Left ventricle myocardium inferior (tissue), 1 donor: ENCODE data around the gene IBA57. TPM values are rescaled to one million over a fixed set of nuclear protein-coding genes. Genes with fewer than 3 reads are reported as not detected.

Source experiments
- DNase-seq: peaks from one replicate; pipeline ENCODE4 v3.0.0-alpha.2; 2020
- H3K27ac ChIP-seq: fragments of 200-600 bp; replicated peaks from 2 replicates; pipeline ENCODE4 v1.8.0; 2021
- H3K27me3 ChIP-seq: fragments of 200-600 bp; 2 replicates; pipeline ENCODE4 v1.8.0; 2021; ENCODE audit warnings: low read depth
- H3K36me3 ChIP-seq: fragments of 200-600 bp; 2 replicates; pipeline ENCODE4 v1.8.0; 2021
- H3K4me1 ChIP-seq: fragments of 200-600 bp; 2 replicates; pipeline ENCODE4 v1.8.0; 2021
- H3K4me3 ChIP-seq: fragments of 200-600 bp; 2 replicates; pipeline ENCODE4 v1.8.0; 2021; ENCODE audit warnings: mild to moderate bottlenecking, moderate library complexity
- H3K9me3 ChIP-seq: fragments of 200-600 bp; replicated peaks from 2 replicates; pipeline ENCODE4 v1.8.0; 2021
- intact Hi-C: fragments of 100-400 bp; cut with micrococcal nuclease; formaldehyde crosslinking; loops from one replicate; pipeline ENCODE4 v1.11.0; 2022
- total RNA-seq: library from RNA; stranded (reverse); fragmentation: NEBNext Ultra II Directional; extraction: Animal tissue kit (Norgen Biotek cat#: 25700); gene quantifications from one replicate; pipeline ENCODE4 v1.2.1, GENCODE V29; 2021
- TF ChIP-seq, protein P1 (sequence below): fragments of 200-600 bp; IDR thresholded peaks from 2 replicates; pipeline ENCODE4 v1.8.0; 2021; ENCODE audit warnings: antibody characterized with exemption, mild to moderate bottlenecking, borderline replicate concordance
- donor health status: DM: no; HTN: yes; CAD: no; lungs with severe emphysema.

The IBA57 gene
- total RNA-seq, 1 donor from 2014 or later = 15.0 TPM

DNA sequence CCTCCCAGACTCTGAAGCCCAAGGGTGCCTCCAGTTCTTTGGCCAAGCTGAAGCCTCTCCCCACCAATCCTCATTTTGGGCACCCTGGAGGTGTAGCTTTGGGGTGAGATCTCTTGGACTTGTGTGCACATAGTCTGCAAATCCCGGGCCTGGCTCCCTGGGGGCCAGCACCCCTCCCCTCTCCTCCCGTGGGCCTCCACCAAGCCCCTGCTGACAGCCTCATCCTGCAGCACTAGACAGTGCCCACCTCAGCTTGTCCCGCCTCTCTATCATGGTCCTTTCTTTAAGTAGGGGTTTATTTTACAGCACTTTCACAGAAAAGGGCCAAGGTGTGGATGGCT, 12.7 kb upstream of the IBA57 start:
- no peak overlapping the region for H3K27ac ChIP-seq
- H3K4me1 ChIP-seq = peaks cover 46% of the 10 kb centered on the region
- peak; percentile 12 for DNase-seq
- H3K36me3 ChIP-seq = peaks cover 11% of the 10 kb centered on the region
- H3K27me3 ChIP-seq = no peaks in the 10 kb centered on the region
- TF ChIP-seq, protein P1, sequence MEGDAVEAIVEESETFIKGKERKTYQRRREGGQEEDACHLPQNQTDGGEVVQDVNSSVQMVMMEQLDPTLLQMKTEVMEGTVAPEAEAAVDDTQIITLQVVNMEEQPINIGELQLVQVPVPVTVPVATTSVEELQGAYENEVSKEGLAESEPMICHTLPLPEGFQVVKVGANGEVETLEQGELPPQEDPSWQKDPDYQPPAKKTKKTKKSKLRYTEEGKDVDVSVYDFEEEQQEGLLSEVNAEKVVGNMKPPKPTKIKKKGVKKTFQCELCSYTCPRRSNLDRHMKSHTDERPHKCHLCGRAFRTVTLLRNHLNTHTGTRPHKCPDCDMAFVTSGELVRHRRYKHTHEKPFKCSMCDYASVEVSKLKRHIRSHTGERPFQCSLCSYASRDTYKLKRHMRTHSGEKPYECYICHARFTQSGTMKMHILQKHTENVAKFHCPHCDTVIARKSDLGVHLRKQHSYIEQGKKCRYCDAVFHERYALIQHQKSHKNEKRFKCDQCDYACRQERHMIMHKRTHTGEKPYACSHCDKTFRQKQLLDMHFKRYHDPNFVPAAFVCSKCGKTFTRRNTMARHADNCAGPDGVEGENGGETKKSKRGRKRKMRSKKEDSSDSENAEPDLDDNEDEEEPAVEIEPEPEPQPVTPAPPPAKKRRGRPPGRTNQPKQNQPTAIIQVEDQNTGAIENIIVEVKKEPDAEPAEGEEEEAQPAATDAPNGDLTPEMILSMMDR = no peak
- intact Hi-C loops = no loop called here
- H3K4me3 ChIP-seq = no peak overlapping the region
- no peaks in the 10 kb centered on the region for H3K9me3 ChIP-seq

DNA sequence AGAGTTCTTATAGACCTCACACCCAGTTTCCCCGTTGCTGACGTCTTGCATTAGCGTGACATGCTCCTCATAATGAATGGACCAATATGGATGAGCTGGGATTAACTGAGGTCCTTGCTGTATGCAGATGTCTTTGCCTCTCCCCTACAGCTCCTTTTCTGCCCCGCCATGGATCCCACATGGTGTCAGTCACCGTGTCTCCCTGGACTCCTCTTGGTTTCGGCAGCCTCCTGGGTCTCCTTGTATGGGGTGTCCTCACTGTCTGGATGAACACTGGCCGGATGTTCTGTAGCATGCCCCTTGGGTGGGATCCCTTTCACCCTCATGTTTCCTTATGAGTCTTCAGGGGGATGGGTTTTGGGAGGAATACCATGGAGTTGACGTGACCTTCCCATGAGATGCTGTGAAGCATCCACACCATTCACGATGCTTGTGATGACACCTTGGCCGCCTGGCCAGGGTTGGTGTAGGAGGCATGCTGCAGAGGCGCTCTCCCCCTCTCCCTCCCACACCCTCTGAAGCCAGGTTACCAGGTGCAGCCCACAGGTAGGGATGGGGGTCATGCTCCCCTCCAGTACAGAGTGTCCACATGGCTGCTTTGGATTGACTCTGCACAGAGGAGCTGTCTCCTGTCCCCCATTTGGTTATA, 11.5 kb upstream of the IBA57 start:
- peaks cover 5% of the 10 kb centered on the region for H3K27me3 ChIP-seq
- peaks cover 40% of the 10 kb centered on the region for H3K4me1 ChIP-seq
- peak; percentile 6 for DNase-seq

DNA sequence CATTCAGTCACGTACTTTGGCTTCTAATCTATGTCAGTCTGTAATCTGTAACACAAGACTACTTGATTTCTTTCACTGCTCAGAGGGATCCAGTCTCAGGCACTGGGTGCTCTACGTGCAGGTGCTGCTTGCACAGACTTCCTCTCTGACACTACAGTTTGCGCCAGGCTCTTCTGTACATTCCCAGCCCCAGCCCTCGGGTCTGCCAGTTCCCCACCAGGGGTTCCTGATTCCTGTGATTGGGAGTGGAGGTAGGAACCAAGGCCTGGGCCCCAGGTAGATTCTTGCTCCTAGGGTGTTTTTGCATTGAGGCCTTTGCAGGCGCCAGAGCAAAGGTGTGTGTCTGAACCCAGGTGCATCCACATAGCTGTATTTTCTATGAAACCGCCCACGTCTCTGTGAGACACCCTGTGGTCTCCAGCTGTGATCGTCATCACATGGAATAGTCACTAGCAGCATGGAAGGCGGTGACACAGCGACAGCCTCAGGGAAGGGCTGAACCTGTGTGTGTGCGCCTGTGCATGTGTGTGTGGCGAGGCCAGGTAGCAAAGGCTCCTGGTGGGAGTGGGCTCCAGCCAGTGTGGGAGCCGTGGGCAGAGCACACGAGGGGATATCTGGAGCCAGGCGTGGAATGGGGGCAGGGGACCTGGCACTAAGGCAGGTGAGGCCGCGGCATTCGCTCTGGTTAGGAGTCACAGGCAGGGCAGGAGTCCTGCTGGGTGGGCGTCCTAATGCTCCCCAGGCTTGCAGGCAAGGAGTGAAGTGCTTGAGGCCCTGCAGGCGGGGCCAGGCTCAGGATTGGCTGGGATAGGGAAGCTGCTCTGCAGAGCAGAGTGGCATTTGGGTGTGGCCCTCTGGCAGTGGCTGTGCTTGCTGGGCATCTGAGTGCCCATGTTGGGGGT, 10.7 kb upstream of the IBA57 start:
- Histone ChIP-seq H3K9me3 (no peaks in the 10 kb centered on the region), H3K27ac (no peak overlapping the region)
- intact Hi-C loops = no loop called here

More for the DNA sequence above, 11.5 kb upstream of the IBA57 start:
- intact Hi-C loops = no loop called here
- H3K9me3 ChIP-seq = no peaks in the 10 kb centered on the region
- no peaks in the 10 kb centered on the region for H3K36me3 ChIP-seq
- H3K4me3 ChIP-seq = no peak overlapping the region
- no peak overlapping the region for H3K27ac ChIP-seq
- TF ChIP-seq, protein P1 = no peak

DNA sequence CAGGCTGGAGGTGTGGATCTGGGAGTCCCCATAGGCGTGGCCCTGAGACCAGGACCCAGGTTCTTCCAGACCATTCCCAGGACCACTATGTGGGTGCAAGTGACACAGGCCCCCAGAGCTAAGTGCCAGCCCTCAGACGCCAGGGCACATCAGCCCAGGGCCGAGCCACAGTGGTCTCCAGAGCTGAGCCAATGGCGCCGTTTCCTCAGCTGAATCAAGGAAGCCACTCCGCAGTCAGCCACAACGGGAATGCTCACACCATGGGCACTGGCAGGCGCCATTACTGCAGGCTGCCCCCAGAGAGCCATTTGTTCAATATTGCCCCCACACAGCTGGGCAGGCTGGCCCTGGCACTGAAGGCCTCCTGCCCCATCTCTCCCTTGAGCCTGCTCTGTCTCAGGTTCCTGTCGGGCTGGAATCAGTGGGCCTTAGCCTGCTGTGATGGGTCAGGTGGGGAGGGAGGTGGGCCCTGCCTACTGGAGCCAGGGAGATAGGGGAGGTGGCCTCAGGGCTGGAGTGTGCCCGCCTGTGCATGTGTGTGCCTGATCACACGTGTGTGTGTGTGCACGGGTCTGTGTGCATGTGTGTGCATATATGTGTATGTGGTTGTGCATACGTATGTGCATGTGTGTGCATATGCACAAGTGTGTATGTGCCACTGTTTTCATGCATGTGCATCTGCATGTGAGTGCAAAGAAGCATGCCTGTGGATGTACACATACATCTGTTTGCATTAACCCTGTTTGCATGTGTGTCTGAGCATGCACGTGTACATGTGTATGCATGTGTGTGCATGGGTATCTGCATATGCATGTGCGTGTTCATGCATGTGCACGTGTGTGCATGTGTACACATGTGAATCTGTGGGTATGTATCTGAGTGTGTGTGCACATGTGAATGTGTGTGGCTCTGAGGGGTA, 9.7 kb upstream of the IBA57 start:
- Histone ChIP-seq H3K27me3 (peaks cover 15% of the 10 kb centered on the region), H3K27ac (no peak overlapping the region), H3K4me3 (no peak overlapping the region), H3K9me3 (no peaks in the 10 kb centered on the region), H3K36me3 (no peaks in the 10 kb centered on the region), H3K4me1 (peaks cover 24% of the 10 kb centered on the region)
- intact Hi-C loops = no loop called here
- TF ChIP-seq, protein P1 = no peak
- DNase-seq = peak; percentile 11

More for the DNA sequence above, 10.7 kb upstream of the IBA57 start:
- no peak overlapping the region for H3K4me3 ChIP-seq
- H3K36me3 ChIP-seq = no peaks in the 10 kb centered on the region
- peak; percentile 11 for DNase-seq
- H3K4me1 ChIP-seq = peaks cover 32% of the 10 kb centered on the region
- TF ChIP-seq, protein P1 = no peak
- H3K27me3 ChIP-seq = peaks cover 7% of the 10 kb centered on the region

DNA sequence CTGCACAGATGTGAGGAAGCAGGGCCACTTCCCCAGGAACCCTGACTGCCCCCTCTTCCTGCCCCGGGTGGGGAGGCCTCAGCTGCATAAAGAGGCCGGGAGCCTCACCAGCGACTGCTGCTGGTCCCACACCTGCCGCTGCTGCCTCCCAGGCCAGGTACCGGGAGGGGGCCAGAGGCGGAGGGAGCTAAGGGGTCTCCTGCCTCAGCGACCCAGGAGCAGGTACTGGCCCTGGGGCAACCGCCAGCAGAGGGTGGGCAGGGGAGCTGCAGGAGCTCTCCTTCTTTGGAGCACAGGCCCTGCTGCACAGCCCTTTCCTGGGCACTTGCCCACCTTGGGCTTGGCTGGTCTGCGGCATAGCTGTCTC, 9.1 kb upstream of the IBA57 start:
- DNase-seq = peak; percentile 9
- no peaks in the 10 kb centered on the region for H3K36me3 ChIP-seq
- TF ChIP-seq, protein P1 = no peak
- H3K27me3 ChIP-seq = peaks cover 15% of the 10 kb centered on the region
- intact Hi-C loops = no loop called here
- H3K27ac ChIP-seq = no peak overlapping the region
- no peaks in the 10 kb centered on the region for H3K9me3 ChIP-seq
- H3K4me1 ChIP-seq = peaks cover 24% of the 10 kb centered on the region
- H3K4me3 ChIP-seq = no peak overlapping the region
